Left lung (tissue), 10 donors: ENCODE data around the gene KRTAP11-1. TPM values are rescaled to one million over a fixed set of nuclear protein-coding genes. Genes with fewer than 3 reads are reported as not detected.

Experiments
- ATAC-seq: fragments of 200-7000 bp; cut with Tn5 transposase; one replicate; pipeline ENCODE4 v1.9.1; 2020; ENCODE audit warnings: moderate library complexity
- DNase-seq, 4 donors: peaks; one replicate each; pipeline ENCODE4 v3.0.0-alpha.2; 2013 to 2020
- H3K27ac ChIP-seq, 2 donors: fragments of 200-600 bp; sonication (generic) in 1 of 2; one replicate each; pipeline versions ENCODE4 v1.5.0 to v1.8.0; 2020 to 2021
- H3K27me3 ChIP-seq, 2 donors: fragments of 200-600 bp; sonication (generic) in 1 of 2; one replicate each; pipeline versions ENCODE4 v1.5.0 to v1.8.0; 2020 to 2021
- H3K36me3 ChIP-seq, 2 donors: fragments of 200-600 bp; sonication (generic) in 1 of 2; one replicate each; pipeline versions ENCODE4 v1.5.0 to v1.8.0; 2020 to 2021
- H3K4me1 ChIP-seq, 2 donors: fragments of 200-600 bp; one replicate each; pipeline ENCODE4 v1.8.0; 2021
- H3K4me3 ChIP-seq, 2 donors: fragments of 200-600 bp; sonication (generic) in 1 of 2; one replicate each; pipeline versions ENCODE4 v1.5.0 to v1.8.0; 2020 to 2021; ENCODE audit warnings: mild to moderate bottlenecking in 1 of 2
- H3K9me3 ChIP-seq, 2 donors: fragments of 200-600 bp; sonication (generic) in 1 of 2; one replicate each; pipeline versions ENCODE4 v1.5.0 to v1.8.0; 2020 to 2021
- intact Hi-C, 2 donors: fragments of 100-400 bp; cut with DNase I; formaldehyde crosslinking; loops; one replicate each; pipeline versions ENCODE4 v1.11.2 to v1.14.2; 2022
- polyA plus RNA-seq, 6 donors: library from polyadenylated mRNA; unstranded; fragments of 120-200 nt; gene quantifications; one replicate each; pipeline ENCODE4 v1.2.1, GENCODE V29; 2013; ENCODE audit not compliant: insufficient read length in 6 of 6
- total RNA-seq, 2 donors: library from RNA; stranded (reverse); fragmentation: NEBNext Ultra II Directional; extraction: Animal tissue kit (Norgen Biotek cat#: 25700); gene quantifications; one replicate each; pipeline ENCODE4 v1.2.1, GENCODE V29; 2021
- TF ChIP-seq, protein P1 (sequence below), 2 donors: fragments of 200-600 bp; sonication (generic) in 1 of 2; IDR thresholded peaks; one replicate each; pipeline versions ENCODE4 v1.5.0 to v1.8.0; 2021; ENCODE audit warnings: antibody characterized with exemption in 2 of 2
- donor health status: DM: no; HTN: yes; CAD: no.
- donor health status: DM: no; HTN: no; CAD: no.

The KRTAP11-1 gene
- total and polyA plus RNA-seq, 8 donors: not detected

DNA sequence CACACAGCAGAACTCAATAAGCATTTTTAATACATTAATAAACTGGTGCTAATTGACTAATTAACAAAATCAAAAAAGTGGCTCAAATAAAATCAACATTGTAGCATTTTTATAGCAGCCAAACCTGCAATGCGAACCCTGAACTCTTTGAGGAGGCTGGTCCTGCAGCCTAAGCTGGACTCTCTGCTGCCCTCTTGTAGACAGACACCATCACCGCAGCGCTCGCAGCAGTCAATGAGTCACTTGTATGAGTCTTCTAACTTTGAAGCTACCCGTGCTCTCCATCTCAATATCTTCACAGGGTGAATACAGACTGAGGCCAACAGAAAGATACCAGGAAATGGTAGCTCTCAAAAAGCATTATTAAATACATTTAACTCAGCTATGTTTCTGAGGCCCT lies 42.1 kb downstream of the KRTAP11-1 start:
- H3K27ac ChIP-seq: no peak overlapping the region
- DNase-seq (peak in 1 of 4 donors; percentile 17), ATAC-seq (peak; percentile 71)
- intact Hi-C loops: loop anchor here in 1 of 2 donors (10.0 kb wide), 1 partner anchor 245 kb away; no protein-coding TSS in a partner anchor
- H3K4me1 ChIP-seq: no peaks in the 10 kb centered on the region
- no peak overlapping the region for H3K4me3 ChIP-seq
- H3K9me3 ChIP-seq: no peaks in the 10 kb centered on the region
- TF ChIP-seq, protein P1, sequence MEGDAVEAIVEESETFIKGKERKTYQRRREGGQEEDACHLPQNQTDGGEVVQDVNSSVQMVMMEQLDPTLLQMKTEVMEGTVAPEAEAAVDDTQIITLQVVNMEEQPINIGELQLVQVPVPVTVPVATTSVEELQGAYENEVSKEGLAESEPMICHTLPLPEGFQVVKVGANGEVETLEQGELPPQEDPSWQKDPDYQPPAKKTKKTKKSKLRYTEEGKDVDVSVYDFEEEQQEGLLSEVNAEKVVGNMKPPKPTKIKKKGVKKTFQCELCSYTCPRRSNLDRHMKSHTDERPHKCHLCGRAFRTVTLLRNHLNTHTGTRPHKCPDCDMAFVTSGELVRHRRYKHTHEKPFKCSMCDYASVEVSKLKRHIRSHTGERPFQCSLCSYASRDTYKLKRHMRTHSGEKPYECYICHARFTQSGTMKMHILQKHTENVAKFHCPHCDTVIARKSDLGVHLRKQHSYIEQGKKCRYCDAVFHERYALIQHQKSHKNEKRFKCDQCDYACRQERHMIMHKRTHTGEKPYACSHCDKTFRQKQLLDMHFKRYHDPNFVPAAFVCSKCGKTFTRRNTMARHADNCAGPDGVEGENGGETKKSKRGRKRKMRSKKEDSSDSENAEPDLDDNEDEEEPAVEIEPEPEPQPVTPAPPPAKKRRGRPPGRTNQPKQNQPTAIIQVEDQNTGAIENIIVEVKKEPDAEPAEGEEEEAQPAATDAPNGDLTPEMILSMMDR (IDR thresholded peaks at IDR 0.05): peak in 1 of 2 donors; percentile 14
- no peaks in the 10 kb centered on the region for H3K27me3 ChIP-seq
- no peaks in the 10 kb centered on the region for H3K36me3 ChIP-seq

DNA sequence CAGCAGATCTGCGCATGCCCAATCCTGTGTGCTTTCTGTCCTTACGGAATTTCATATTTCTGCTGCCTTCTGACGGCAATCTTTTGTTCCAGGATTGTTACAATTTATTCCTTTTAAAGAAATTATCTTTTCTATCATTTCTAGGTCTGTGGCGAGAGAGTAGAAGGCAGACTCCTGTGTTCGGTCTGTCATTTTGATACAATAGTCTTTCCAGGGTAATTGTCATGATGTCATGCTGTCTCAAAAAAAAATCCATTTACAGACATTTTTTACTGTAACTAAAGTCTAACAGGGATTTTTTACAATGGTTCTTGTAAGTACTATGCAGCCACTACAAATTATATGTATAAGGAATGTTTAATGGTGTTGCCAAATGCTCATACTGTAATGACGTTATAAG lies 42.8 kb downstream of the KRTAP11-1 start:
- TF ChIP-seq, protein P1 (IDR thresholded peaks at IDR 0.05): no peak
- no peaks in the 10 kb centered on the region for H3K27me3 ChIP-seq
- ATAC-seq: no peak
- H3K4me1 ChIP-seq: no peaks in the 10 kb centered on the region
- no peak for DNase-seq
- intact Hi-C loops: loop anchor here in 1 of 2 donors (10.0 kb wide), 1 partner anchor 246 kb away; no protein-coding TSS in a partner anchor
- no peaks in the 10 kb centered on the region for H3K36me3 ChIP-seq
- H3K9me3 ChIP-seq: no peaks in the 10 kb centered on the region
- H3K4me3 ChIP-seq: no peak overlapping the region
- H3K27ac ChIP-seq: no peak overlapping the region

DNA sequence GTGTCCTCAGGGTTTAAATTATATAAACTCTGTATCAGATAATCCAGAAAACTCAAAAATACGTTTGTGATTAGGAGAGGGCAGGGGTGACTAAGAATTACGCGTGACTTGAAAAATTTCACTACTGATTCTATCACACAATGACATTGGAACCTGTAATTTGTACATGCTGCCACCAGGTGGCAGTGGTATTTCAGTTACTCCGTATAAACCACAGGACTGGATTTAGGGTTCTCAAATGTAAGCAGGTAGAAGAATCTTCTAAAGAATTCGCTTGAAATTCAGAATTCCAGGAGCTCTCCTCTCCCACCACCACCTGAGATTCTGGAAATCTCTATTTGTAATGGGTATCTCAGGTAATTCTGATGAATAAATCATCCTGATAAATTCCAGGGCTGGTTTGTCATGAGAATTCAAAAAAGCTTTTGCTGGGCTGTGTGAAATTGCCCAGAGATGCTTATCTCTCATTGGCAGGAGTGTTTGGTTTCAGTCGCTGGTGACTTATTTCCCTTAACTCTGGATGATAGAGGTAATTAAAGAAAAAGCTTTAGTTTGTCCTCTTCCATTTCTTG lies 50.1 kb downstream of the KRTAP11-1 start:
- intact Hi-C loops: loop anchor here in 1 of 2 donors (10.0 kb wide), 1 partner anchor 254 kb away; no protein-coding TSS in a partner anchor

More for the DNA sequence above, 50.1 kb downstream of the KRTAP11-1 start:
- no peak overlapping the region for H3K27ac ChIP-seq
- H3K4me3 ChIP-seq: no peak overlapping the region
- H3K36me3 ChIP-seq: no peaks in the 10 kb centered on the region
- no peaks in the 10 kb centered on the region for H3K27me3 ChIP-seq
- ATAC-seq (no peak), DNase-seq (peak in 1 of 4 donors; percentile 4)
- peaks cover 0 to 12% of the 10 kb centered on the region in 2 donors for H3K9me3 ChIP-seq
- TF ChIP-seq, protein P1 (IDR thresholded peaks at IDR 0.05): peak; percentile 32 to 42
- H3K4me1 ChIP-seq: no peaks in the 10 kb centered on the region

Other genes starting within 250 kb of the KRTAP11-1 start
- gene KRTAP20-2, start 246.4 kb downstream of the KRTAP11-1 start, total RNA-seq: not detected
- gene KRTAP20-2, start 246.4 kb downstream of the KRTAP11-1 start, polyA plus RNA-seq: not detected
- gene KRTAP20-3, start 238.7 kb downstream of the KRTAP11-1 start, total RNA-seq: not detected
- gene KRTAP20-3, start 238.7 kb downstream of the KRTAP11-1 start, polyA plus RNA-seq: not detected
- gene KRTAP21-3, start 162.8 kb downstream of the KRTAP11-1 start, total RNA-seq: not detected
- gene KRTAP21-3, start 162.8 kb downstream of the KRTAP11-1 start, polyA plus RNA-seq: not detected
- not detected for gene KRTAP21-2, start 134.3 kb downstream of the KRTAP11-1 start, total RNA-seq
- not detected for gene KRTAP21-2, start 134.3 kb downstream of the KRTAP11-1 start, polyA plus RNA-seq
- not detected for gene KRTAP21-1, start 126.2 kb downstream of the KRTAP11-1 start, total RNA-seq
- not detected for gene KRTAP21-1, start 126.2 kb downstream of the KRTAP11-1 start, polyA plus RNA-seq
- gene KRTAP8-1, start 68.3 kb downstream of the KRTAP11-1 start, total RNA-seq: not detected
- gene KRTAP8-1, start 68.3 kb downstream of the KRTAP11-1 start, polyA plus RNA-seq: not detected
- gene KRTAP7-1, start 51.8 kb downstream of the KRTAP11-1 start, total RNA-seq: not detected
- gene KRTAP7-1, start 51.8 kb downstream of the KRTAP11-1 start, polyA plus RNA-seq: not detected
- gene KRTAP19-8, start 156.9 kb upstream of the KRTAP11-1 start, total RNA-seq: not detected
- gene KRTAP19-8, start 156.9 kb upstream of the KRTAP11-1 start, polyA plus RNA-seq: not detected